Transverse colon (tissue), 3 donors: ENCODE data around the gene EFCAB12.
A peak's percentile ranks its signal among the peaks of the same experiment; 100 is the strongest.

Experiments
- POLR2A ChIP-seq: fragments of 450-650 bp; IDR thresholded peaks from one replicate; pipeline ENCODE4 v1.6.1; 2016; ENCODE audit warnings: antibody characterized with exemption, mild to moderate bottlenecking, moderate library complexity
- TF ChIP-seq, protein P1 (sequence below), 5 experiments: fragments of 200-600 bp in 3 of 5; fragments of 450-650 bp in 2 of 5; sonication (generic) in 3 of 5; IDR thresholded peaks; 1 replicate in 2 of 5; 2 replicates in 3 of 5; pipeline ENCODE4 v1.5.1; 2016 to 2017; ENCODE audit warnings: antibody characterized with exemption in 5 of 5, inconsistent platforms in 3 of 5, mild to moderate bottlenecking in 2 of 5, moderate library complexity in 1 of 5

DNA sequence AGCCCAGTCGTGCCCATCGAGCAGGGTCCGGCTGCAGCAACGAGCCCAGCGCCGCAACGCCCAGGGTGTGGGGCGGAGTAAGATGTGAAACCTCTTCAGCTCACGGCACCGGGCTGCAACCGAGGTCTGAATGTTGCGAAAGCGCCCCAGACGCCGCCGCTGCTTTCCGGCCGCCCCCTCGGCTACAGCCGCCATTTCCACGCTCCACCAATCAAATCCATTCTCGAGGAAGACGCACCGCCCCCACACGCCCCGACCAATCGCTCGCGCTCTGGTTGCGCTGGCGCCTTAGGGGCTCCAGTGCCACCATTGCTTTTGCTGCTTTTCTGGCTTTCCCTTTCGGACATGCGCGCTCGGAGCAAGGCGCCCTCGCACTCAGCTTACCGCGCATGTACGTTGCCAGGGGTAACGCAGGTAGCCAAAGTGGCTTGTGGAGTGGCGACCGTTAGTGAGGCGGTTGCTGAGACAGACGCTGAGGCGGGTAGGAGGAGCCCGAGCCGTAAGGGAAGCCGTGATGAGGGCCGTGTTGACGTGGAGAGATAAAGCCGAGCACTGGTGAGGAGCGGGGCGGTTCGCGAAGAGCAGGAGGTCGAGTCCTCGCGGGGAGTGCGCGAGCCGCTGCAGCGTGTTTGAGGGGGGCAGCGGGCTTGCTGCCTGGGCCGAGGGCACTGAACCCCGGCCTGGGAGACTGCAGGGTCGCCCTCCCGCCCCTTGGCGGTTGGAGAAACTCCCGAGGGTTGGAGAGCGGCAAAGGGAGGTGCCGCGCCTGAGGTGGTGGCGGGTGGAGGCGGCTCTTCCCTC lies 11.6 kb upstream of the EFCAB12 start, which contains the start of the genes IFT122 and MBD4:
- TF ChIP-seq, protein P1, sequence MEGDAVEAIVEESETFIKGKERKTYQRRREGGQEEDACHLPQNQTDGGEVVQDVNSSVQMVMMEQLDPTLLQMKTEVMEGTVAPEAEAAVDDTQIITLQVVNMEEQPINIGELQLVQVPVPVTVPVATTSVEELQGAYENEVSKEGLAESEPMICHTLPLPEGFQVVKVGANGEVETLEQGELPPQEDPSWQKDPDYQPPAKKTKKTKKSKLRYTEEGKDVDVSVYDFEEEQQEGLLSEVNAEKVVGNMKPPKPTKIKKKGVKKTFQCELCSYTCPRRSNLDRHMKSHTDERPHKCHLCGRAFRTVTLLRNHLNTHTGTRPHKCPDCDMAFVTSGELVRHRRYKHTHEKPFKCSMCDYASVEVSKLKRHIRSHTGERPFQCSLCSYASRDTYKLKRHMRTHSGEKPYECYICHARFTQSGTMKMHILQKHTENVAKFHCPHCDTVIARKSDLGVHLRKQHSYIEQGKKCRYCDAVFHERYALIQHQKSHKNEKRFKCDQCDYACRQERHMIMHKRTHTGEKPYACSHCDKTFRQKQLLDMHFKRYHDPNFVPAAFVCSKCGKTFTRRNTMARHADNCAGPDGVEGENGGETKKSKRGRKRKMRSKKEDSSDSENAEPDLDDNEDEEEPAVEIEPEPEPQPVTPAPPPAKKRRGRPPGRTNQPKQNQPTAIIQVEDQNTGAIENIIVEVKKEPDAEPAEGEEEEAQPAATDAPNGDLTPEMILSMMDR (IDR thresholded peaks at IDR 0.05): no peak
- peak; percentile 96 for TF ChIP-seq POLR2A
